ENCODE data around the gene CBX4. TPM values are rescaled to one million over a fixed set of nuclear protein-coding genes. Genes with fewer than 3 reads are reported as not detected.
A peak's percentile ranks its signal among the peaks of the same experiment; 100 is the strongest.

Gene CBX4
- total and polyA plus RNA-seq, 7 experiments from 2014 or later: 4.0 to 134 (median 78.3) TPM

- H3K36me3 ChIP-seq (ENCODE audit: control insufficient read depth in 2 of 3, insufficient read depth in 3 of 3, low read length in 3 of 3): no peaks in the 10 kb centered on the region
- H3K4me1 ChIP-seq (ENCODE audit: control insufficient read depth in 2 of 2, insufficient read depth in 2 of 2, low read length in 2 of 2): peaks cover 0 to 2% of the 10 kb centered on the region in 2 donors
- no peak for DNase-seq
- POLR2A ChIA-PET: no interaction called here
- peaks cover 3 to 7% of the 10 kb centered on the region in 2 donors for H3K27me3 ChIP-seq (ENCODE audit: control insufficient read depth in 2 of 2, insufficient read depth in 2 of 2, low read length in 2 of 2)
- peaks cover 17 to 65% (median 37%) of the 10 kb centered on the region in 5 donors for H3K27me3 Mint-ChIP-seq
- no peak overlapping the region for H3K4me3 Mint-ChIP-seq
- H3K4me3 ChIP-seq (ENCODE audit: low read length): no peak overlapping the region
- no peak overlapping the region for H3K27ac Mint-ChIP-seq
- peaks cover 2 to 9% (median 3%) of the 10 kb centered on the region in 5 donors for H3K36me3 Mint-ChIP-seq
- no peaks in the 10 kb centered on the region for H3K9me3 ChIP-seq (ENCODE audit: control insufficient read depth in 2 of 3, low read length in 3 of 3)
- H3K4me1 Mint-ChIP-seq: peaks cover 4 to 8% (median 7%) of the 10 kb centered on the region in 7 donors
- no peak for ATAC-seq
- CTCF ChIA-PET: no interaction called here
- no peaks in the 10 kb centered on the region for H3K9me3 Mint-ChIP-seq
- H3K27ac ChIP-seq (ENCODE audit: low read depth, low read length): no peak overlapping the region
- intact Hi-C loops (cut with micrococcal nuclease): no loop called here
These were observed 18.3 kb downstream of the CBX4 start for GRCh38 chr17:79820959-79821330.

DNA sequence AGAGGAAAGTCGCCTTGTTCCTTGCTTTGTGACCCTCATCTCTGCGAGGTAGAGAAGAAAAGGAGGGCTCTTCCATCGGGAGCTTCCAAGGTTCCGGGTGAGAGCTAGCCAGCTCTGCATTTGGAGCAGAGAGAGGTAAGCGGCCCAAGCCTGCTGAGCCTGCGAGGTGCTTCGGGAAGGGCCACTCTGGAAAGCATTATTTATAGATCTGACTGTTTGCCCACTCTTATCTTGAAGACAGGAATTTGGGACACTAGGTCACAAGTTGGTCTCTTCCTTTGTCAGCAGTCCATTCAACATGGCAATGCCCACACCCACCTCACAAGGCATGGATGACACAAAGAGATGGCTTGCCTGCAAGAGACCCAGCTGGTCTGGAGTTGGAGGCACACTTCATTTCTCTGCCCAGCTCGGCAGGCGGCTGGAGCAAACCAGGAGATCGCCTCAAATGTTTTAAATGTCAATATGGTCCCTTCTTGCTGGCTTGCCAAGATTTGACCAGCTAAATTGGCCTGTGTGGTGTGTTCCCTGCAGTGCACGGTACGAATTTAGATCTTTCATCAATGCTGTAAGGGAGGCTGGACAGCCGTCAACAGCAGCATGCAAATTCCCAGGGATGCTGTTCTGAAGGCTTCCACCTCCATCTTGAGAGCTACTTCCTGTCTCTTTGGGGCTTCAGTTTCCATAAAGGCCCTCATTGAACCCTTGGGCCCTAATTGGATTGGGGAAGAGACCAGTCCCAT lies 19.5 kb downstream of the CBX4 start:
- ChIA-PET CTCF (interaction anchor here (0.8 to 1.1 kb wide), 3 partner anchors 26 to 412 kb away, joined by 3 read pairs; no protein-coding TSS in a partner anchor), POLR2A (interaction anchor here (0.9 kb wide), 1 partner anchor 30 kb away, joined by 3 read pairs; no protein-coding TSS in a partner anchor)
- intact Hi-C loops (cut with micrococcal nuclease): loop anchor here in 1 of 2 donors (10.0 kb wide), 1 partner anchor 1575 kb away; the partner anchor contains the start of gene BAHCC1
- Mint-ChIP-seq H3K4me3 (no peak overlapping the region), H3K27ac (no peak overlapping the region), H3K27me3 (peaks cover 17 to 66% (median 38%) of the 10 kb centered on the region in 5 donors), H3K36me3 (peaks cover 0 to 5% (median 0%) of the 10 kb centered on the region in 5 donors), H3K4me1 (peaks cover 0 to 6% (median 5%) of the 10 kb centered on the region in 7 donors), H3K9me3 (no peaks in the 10 kb centered on the region)
- Histone ChIP-seq H3K4me1 (ENCODE audit: control insufficient read depth in 2 of 2, insufficient read depth in 2 of 2, low read length in 2 of 2) (peaks cover 3 to 9% of the 10 kb centered on the region in 2 donors), H3K27me3 (ENCODE audit: control insufficient read depth in 2 of 2, insufficient read depth in 2 of 2, low read length in 2 of 2) (peaks cover 3 to 12% of the 10 kb centered on the region in 2 donors), H3K4me3 (ENCODE audit: low read length) (no peak overlapping the region), H3K27ac (ENCODE audit: low read depth, low read length) (no peak overlapping the region), H3K9me3 (ENCODE audit: control insufficient read depth in 2 of 3, low read length in 3 of 3) (no peaks in the 10 kb centered on the region), H3K36me3 (ENCODE audit: control insufficient read depth in 2 of 3, insufficient read depth in 3 of 3, low read length in 3 of 3) (no peaks in the 10 kb centered on the region)
- DNase-seq (no peak), ATAC-seq (no peak)

GRCh38 chr17:79819085-79819484 lies 20.2 kb downstream of the CBX4 start:
- Histone ChIP-seq H3K27ac (ENCODE audit: low read depth, low read length) (no peak overlapping the region), H3K4me3 (ENCODE audit: low read length) (no peak overlapping the region), H3K36me3 (ENCODE audit: control insufficient read depth in 2 of 3, insufficient read depth in 3 of 3, low read length in 3 of 3) (no peaks in the 10 kb centered on the region), H3K4me1 (ENCODE audit: control insufficient read depth in 2 of 2, insufficient read depth in 2 of 2, low read length in 2 of 2) (peaks cover 8 to 14% of the 10 kb centered on the region in 2 donors), H3K9me3 (ENCODE audit: control insufficient read depth in 2 of 3, low read length in 3 of 3) (no peaks in the 10 kb centered on the region), H3K27me3 (ENCODE audit: control insufficient read depth in 2 of 2, insufficient read depth in 2 of 2, low read length in 2 of 2) (peaks cover 9 to 19% of the 10 kb centered on the region in 2 donors)
- Mint-ChIP-seq H3K4me3 (no peak overlapping the region), H3K9me3 (peaks cover 0 to 2% (median 0%) of the 10 kb centered on the region in 11 donors), H3K36me3 (peaks cover 0 to 4% (median 0%) of the 10 kb centered on the region in 5 donors), H3K27me3 (peaks cover 17 to 69% (median 44%) of the 10 kb centered on the region in 5 donors), H3K27ac (no peak overlapping the region), H3K4me1 (peaks cover 5 to 12% (median 10%) of the 10 kb centered on the region in 7 donors)
- intact Hi-C loops (cut with micrococcal nuclease): loop anchor here in 1 of 2 donors (10.0 kb wide), 1 partner anchor 1576 kb away; the partner anchor contains the start of gene BAHCC1
- DNase-seq (no peak), ATAC-seq (no peak)
- ChIA-PET CTCF (interaction anchor here (0.8 to 1.1 kb wide), 3 partner anchors 27 to 413 kb away, joined by 3 read pairs; no protein-coding TSS in a partner anchor), POLR2A (interaction anchor here (0.9 to 1.4 kb wide), 2 partner anchors 16 to 30 kb away, joined by 3 to 6 read pairs; no protein-coding TSS in a partner anchor)

DNA sequence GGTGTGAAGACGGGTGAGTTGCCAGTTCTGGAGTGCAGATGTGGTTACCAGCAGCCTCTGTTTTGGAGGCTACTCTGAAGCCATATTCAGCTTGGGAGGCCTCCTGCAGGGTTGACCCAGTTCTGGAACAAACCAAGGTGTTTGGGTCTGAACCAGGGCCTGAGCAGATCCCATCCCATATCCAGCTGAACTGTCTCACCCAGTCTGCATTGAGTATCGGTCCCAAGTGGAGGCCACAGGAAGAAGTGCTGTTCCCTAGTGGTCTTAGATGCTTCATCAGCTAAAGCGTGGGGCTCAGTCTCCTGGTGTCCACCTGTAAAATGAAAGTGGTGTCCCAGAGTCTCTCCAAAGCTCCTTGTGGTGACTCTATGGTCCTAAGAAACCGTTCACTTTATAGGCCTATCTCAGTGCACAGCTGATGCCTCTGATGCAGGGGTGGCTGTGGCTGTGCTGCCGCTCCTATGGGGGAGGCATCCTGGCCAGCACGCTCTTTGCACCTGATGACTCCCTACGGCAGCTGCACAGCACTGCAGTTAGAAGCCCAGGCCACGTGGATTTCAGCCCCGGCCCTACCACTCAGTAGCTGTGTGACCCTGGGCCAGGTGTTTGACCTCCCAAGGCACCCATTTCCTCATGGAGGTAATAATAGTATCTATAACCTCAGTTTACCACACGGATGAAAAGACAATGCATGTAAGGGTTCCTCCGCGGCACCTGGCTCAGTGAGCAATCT lies 21.0 kb downstream of the CBX4 start:
- no peak overlapping the region for H3K27ac ChIP-seq (ENCODE audit: low read depth, low read length)
- peaks cover 0 to 2% (median 0%) of the 10 kb centered on the region in 11 donors for H3K9me3 Mint-ChIP-seq
- intact Hi-C loops (cut with micrococcal nuclease): loop anchor here in 1 of 2 donors (10.0 kb wide), 1 partner anchor 1577 kb away; the partner anchor contains the start of gene BAHCC1
- H3K27me3 Mint-ChIP-seq: peaks cover 17 to 69% (median 40%) of the 10 kb centered on the region in 5 donors
- POLR2A ChIA-PET: interaction anchor here (0.6 to 1.4 kb wide), 6 partner anchors 8 to 175 kb away, joined by 3 to 6 read pairs (median 3); no protein-coding TSS in a partner anchor
- DNase-seq (no peak), ATAC-seq (no peak)
- H3K4me1 Mint-ChIP-seq: peaks cover 6 to 13% (median 11%) of the 10 kb centered on the region in 7 donors
- H3K4me3 Mint-ChIP-seq: no peak overlapping the region
- CTCF ChIA-PET: interaction anchor here (0.7 kb wide), 1 partner anchor 433 kb away, joined by 3 read pairs; no protein-coding TSS in a partner anchor
- peaks cover 0 to 4% (median 0%) of the 10 kb centered on the region in 5 donors for H3K36me3 Mint-ChIP-seq
- no peak overlapping the region for H3K4me3 ChIP-seq (ENCODE audit: low read length)
- H3K27me3 ChIP-seq (ENCODE audit: control insufficient read depth in 2 of 2, insufficient read depth in 2 of 2, low read length in 2 of 2): peaks cover 9 to 19% of the 10 kb centered on the region in 2 donors
- no peaks in the 10 kb centered on the region for H3K36me3 ChIP-seq (ENCODE audit: control insufficient read depth in 2 of 3, insufficient read depth in 3 of 3, low read length in 3 of 3)
- H3K9me3 ChIP-seq (ENCODE audit: control insufficient read depth in 2 of 3, low read length in 3 of 3): no peaks in the 10 kb centered on the region
- H3K27ac Mint-ChIP-seq: no peak overlapping the region
- peaks cover 8 to 14% of the 10 kb centered on the region in 2 donors for H3K4me1 ChIP-seq (ENCODE audit: control insufficient read depth in 2 of 2, insufficient read depth in 2 of 2, low read length in 2 of 2)

DNA sequence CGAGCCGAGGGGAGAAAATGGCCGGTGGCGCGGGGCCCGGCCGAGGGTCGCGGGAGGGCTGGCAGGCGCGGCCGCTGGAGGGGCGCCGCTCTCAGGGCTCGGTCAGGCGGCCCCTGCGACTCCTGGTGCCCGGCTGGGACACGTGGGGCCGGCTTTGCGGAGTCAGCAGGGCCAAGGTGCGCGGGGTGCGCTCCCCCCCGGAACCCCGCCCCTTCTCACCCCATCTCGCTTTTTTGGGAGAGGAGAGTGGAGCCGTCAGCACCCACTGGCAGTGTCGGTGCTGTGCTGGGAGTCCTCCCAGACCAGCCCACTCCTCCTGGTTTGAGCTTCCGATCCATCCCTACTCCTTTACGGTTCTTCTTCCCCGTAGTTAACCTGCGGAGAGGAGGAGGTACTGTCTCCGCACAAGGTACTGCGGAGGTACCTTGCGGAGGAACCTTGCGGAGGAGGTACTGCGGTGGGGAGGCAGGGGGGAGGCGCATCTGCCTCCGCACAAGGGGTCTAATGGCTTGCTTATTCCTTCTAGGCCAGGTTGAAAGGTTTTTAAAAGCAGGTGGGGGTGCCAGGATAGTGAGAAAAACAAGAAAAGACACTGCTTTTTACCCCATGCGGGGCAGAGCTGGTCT lies 23.3 kb downstream of the CBX4 start:
- intact Hi-C loops (cut with micrococcal nuclease): loop anchor here (1.0 to 10.0 kb wide), 2 partner anchors 23 to 1579 kb away; partner anchors contain the start of genes BAHCC1 (in 1 of the 2) and CBX4 (in 1 of the 2)
- H3K9me3 Mint-ChIP-seq: peaks cover 0 to 2% (median 0%) of the 10 kb centered on the region in 11 donors
- Histone ChIP-seq H3K27ac (ENCODE audit: low read depth, low read length) (no peak overlapping the region), H3K4me3 (ENCODE audit: low read length) (no peak overlapping the region), H3K9me3 (ENCODE audit: control insufficient read depth in 2 of 3, low read length in 3 of 3) (no peaks in the 10 kb centered on the region), H3K27me3 (ENCODE audit: control insufficient read depth in 2 of 2, insufficient read depth in 2 of 2, low read length in 2 of 2) (peaks cover 26 to 36% of the 10 kb centered on the region in 2 donors), H3K36me3 (ENCODE audit: control insufficient read depth in 2 of 3, insufficient read depth in 3 of 3, low read length in 3 of 3) (no peaks in the 10 kb centered on the region), H3K4me1 (ENCODE audit: control insufficient read depth in 2 of 2, insufficient read depth in 2 of 2, low read length in 2 of 2) (peaks cover 21 to 35% of the 10 kb centered on the region in 2 donors)
- peak overlapping the region in 2 of 9 donors; percentile 42 to 58 for H3K27ac Mint-ChIP-seq
- ATAC-seq (no peak), DNase-seq (no peak)
- peak overlapping the region in 5 of 10 donors; percentile 25 to 43 (median 36) for H3K4me3 Mint-ChIP-seq
- H3K36me3 Mint-ChIP-seq: peaks cover 0 to 4% (median 0%) of the 10 kb centered on the region in 5 donors
- peaks cover 26 to 69% (median 40%) of the 10 kb centered on the region in 5 donors for H3K27me3 Mint-ChIP-seq
- H3K4me1 Mint-ChIP-seq: peaks cover 14 to 29% (median 21%) of the 10 kb centered on the region in 7 donors
- CTCF ChIA-PET: no interaction called here
- POLR2A ChIA-PET: interaction anchor here (6.4 kb wide), 1 partner anchor 25 kb away, joined by 51 read pairs; the partner anchor contains the start of gene CBX4
